ENCODE results near the gene TNNC2.
"Not testable (repeated sequence)": the region's sequence is repeated elsewhere in the genome, so short reads cannot be mapped to it uniquely, and the experiment has no call there.

The TNNC2 gene

GRCh38 chr20:45821947-45822346 lies 5.2 kb downstream of the TNNC2 start:
- no peak for DNase-seq (ENCODE audit: low read depth)

GRCh38 chr20:45819466-45819865 lies 7.6 kb downstream of the TNNC2 start:
- DNase-seq (ENCODE audit: low read depth) = no peak

GRCh38 chr20:45818239-45818638 lies 8.9 kb downstream of the TNNC2 start:
- no peak for DNase-seq (ENCODE audit: low read depth)

GRCh38 chr20:45817376-45818194 lies 9.5 kb downstream of the TNNC2 start:
- DNase-seq (ENCODE audit: low read depth) = peak; percentile 65

- no peak for DNase-seq (ENCODE audit: low read depth)
Measured at GRCh38 chr20:45816951-45817350, 10.2 kb downstream of the TNNC2 start.

- DNase-seq (ENCODE audit: low read depth) = no peak
Measured at GRCh38 chr20:45814314-45814713, 12.8 kb downstream of the TNNC2 start.

GRCh38 chr20:45813489-45813888 lies 13.6 kb downstream of the TNNC2 start:
- DNase-seq (ENCODE audit: low read depth) = no peak

- no peak for DNase-seq (ENCODE audit: low read depth)
Measured at GRCh38 chr20:45813006-45813340, 14.1 kb downstream of the TNNC2 start.

- DNase-seq (ENCODE audit: low read depth) = peak; percentile 99
Measured at GRCh38 chr20:45812157-45813005, 14.7 kb downstream of the TNNC2 start, which contains the start of gene UBE2C. Gene UBE2C (plus strand): TSS chr20:45812644. CDS start chr20:45812696, 52 bp downstream.

- DNase-seq (ENCODE audit: low read depth) = no peak
Measured at GRCh38 chr20:45810191-45810970, 16.7 kb downstream of the TNNC2 start.

- DNase-seq (ENCODE audit: low read depth) = no peak
Measured at GRCh38 chr20:45801851-45802250, 25.3 kb downstream of the TNNC2 start.

GRCh38 chr20:45798935-45799642 lies 28.0 kb downstream of the TNNC2 start:
- DNase-seq (ENCODE audit: low read depth) = no peak

GRCh38 chr20:45797955-45798354 lies 29.2 kb downstream of the TNNC2 start:
- not testable (repeated sequence) for DNase-seq (ENCODE audit: low read depth)

GRCh38 chr20:45797510-45797909 lies 29.6 kb downstream of the TNNC2 start:
- not testable (repeated sequence) for DNase-seq (ENCODE audit: low read depth)

GRCh38 chr20:45796337-45797065 lies 30.6 kb downstream of the TNNC2 start:
- DNase-seq (ENCODE audit: low read depth) = no peak

- DNase-seq (ENCODE audit: low read depth) = no peak
Measured at GRCh38 chr20:45792317-45793118, 34.6 kb downstream of the TNNC2 start.

GRCh38 chr20:45788351-45788750 lies 38.8 kb downstream of the TNNC2 start:
- DNase-seq (ENCODE audit: low read depth) = no peak

GRCh38 chr20:45783656-45784294 lies 43.3 kb downstream of the TNNC2 start:
- DNase-seq (ENCODE audit: low read depth) = no peak

- DNase-seq (ENCODE audit: low read depth) = no peak
Measured at GRCh38 chr20:45782890-45783289, 44.2 kb downstream of the TNNC2 start.

All from HS-27A (cell line).